Mammary epithelial cell (primary cell): ENCODE measurements around the gene ADCY6.

Experiments
- EZH2 ChIP-seq: IDR thresholded peaks from 2 replicates; pipeline ENCODE4 v1.6.1; 2012; ENCODE audit warnings: low read length, inconsistent platforms, borderline replicate concordance
- TF ChIP-seq, protein P1 (sequence below), 2 donors: IDR thresholded peaks in 1 of 2; conservative IDR thresholded peaks in 1 of 2; 2 replicates each; pipeline ENCODE4 v1.5.1; 2011 to 2012; ENCODE audit warnings: inconsistent platforms in 2 of 2, low read length in 2 of 2, mild to moderate bottlenecking in 2 of 2, control low read depth in 1 of 2, low read depth in 1 of 2; ENCODE audit not compliant: insufficient read depth in 1 of 2; ENCODE audit errors: extremely low read depth in 1 of 2

DNA sequence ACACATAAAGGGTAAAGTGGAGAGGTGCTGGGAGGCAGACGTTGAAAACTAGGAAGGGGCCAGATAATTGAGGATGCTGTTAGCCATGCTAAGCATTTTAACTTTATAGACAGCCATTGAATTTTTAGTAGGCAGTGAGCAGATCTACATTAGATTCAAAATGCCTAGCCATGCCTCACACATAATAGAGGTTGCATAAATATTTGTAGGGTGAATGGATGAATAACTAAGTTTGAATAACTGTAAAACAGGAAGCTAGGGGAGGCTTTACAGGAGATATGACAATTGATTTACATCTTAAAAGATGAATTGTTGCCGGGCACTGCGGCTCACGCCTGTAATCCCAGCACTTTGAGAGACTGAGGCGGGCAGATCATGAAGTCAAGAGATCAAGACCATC is 60.1 kb downstream of the ADCY6 start:
- TF ChIP-seq, protein P1, sequence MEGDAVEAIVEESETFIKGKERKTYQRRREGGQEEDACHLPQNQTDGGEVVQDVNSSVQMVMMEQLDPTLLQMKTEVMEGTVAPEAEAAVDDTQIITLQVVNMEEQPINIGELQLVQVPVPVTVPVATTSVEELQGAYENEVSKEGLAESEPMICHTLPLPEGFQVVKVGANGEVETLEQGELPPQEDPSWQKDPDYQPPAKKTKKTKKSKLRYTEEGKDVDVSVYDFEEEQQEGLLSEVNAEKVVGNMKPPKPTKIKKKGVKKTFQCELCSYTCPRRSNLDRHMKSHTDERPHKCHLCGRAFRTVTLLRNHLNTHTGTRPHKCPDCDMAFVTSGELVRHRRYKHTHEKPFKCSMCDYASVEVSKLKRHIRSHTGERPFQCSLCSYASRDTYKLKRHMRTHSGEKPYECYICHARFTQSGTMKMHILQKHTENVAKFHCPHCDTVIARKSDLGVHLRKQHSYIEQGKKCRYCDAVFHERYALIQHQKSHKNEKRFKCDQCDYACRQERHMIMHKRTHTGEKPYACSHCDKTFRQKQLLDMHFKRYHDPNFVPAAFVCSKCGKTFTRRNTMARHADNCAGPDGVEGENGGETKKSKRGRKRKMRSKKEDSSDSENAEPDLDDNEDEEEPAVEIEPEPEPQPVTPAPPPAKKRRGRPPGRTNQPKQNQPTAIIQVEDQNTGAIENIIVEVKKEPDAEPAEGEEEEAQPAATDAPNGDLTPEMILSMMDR (conservative IDR thresholded peaks at IDR 0.05 in 1 of 2, IDR thresholded peaks at IDR 0.05 in 1 of 2; ENCODE audit: extremely low read depth in 1 of 2, insufficient read depth in 1 of 2, low read depth in 1 of 2, low read length in 2 of 2) = no peak
- TF ChIP-seq EZH2 = no peak
